Bronchial epithelial cell (primary cell): ENCODE measurements around the gene DNAJA4. TPM values are rescaled to one million over a fixed set of nuclear protein-coding genes. Genes with fewer than 3 reads are reported as not detected.

ENCODE experiments used
- DNase-seq: peaks from one replicate; pipeline ENCODE4 v3.0.0-alpha.2; 2010; ENCODE audit warnings: low read depth
- FAIRE-seq: peaks from 2 replicates; lab custom pipeline; 2011; peaks lifted over from hg19 to GRCh38; lab: Jason Lieb, UNC
- H3K27me3 ChIP-seq: 2 replicates; pipeline ENCODE4 v1.5.1; 2011; ENCODE audit warnings: low read length; ENCODE audit not compliant: control insufficient read depth, insufficient read depth
- H3K36me3 ChIP-seq: 2 replicates; pipeline ENCODE4 v1.5.1; 2011; ENCODE audit warnings: low read length; ENCODE audit not compliant: control insufficient read depth, insufficient read depth
- H3K4me3 ChIP-seq: 2 replicates; pipeline ENCODE4 v1.5.1; 2011; ENCODE audit warnings: mild to moderate bottlenecking, low read depth, low read length, control low read depth
- CTCF ChIP-seq: IDR thresholded peaks from 2 replicates; pipeline ENCODE4 v1.5.1; 2011; ENCODE audit warnings: mild to moderate bottlenecking, moderate library complexity, low read length, control low read depth, inconsistent platforms; ENCODE audit not compliant: insufficient read depth, severe bottlenecking
- total RNA-seq: library from RNA; depleted of rRNA; stranded (reverse); fragments of >200 nt; gene quantifications from 2 replicates; pipeline ENCODE4 v1.2.1, GENCODE V29; 2014

The DNAJA4 gene
- total RNA-seq, 1 donor from 2014 or later: 11.1 TPM

DNA sequence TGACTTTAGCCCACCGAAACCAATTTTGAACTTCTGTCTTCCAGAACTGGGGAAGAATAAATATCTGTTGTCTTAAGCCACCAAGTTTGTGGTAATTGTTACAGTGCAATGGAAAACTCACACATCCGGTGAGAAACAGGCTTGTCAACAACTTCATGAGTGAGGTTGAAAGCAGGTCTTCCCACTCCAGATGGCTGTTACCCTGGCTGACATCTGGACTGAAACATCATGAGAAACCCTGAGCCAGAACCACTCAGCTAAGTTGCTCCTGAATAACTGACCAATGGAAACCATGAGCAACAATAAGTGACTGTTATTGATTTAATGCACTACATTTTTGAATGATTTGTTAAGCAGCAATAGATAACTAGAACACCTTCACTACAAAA is 40.3 kb upstream of the DNAJA4 start:
- Histone ChIP-seq H3K4me3 (no peak overlapping the region), H3K27me3 (no peaks in the 10 kb centered on the region), H3K36me3 (no peaks in the 10 kb centered on the region)
- DNase-seq (no peak), FAIRE-seq (peak; percentile 64)
- TF ChIP-seq CTCF: no peak

DNA sequence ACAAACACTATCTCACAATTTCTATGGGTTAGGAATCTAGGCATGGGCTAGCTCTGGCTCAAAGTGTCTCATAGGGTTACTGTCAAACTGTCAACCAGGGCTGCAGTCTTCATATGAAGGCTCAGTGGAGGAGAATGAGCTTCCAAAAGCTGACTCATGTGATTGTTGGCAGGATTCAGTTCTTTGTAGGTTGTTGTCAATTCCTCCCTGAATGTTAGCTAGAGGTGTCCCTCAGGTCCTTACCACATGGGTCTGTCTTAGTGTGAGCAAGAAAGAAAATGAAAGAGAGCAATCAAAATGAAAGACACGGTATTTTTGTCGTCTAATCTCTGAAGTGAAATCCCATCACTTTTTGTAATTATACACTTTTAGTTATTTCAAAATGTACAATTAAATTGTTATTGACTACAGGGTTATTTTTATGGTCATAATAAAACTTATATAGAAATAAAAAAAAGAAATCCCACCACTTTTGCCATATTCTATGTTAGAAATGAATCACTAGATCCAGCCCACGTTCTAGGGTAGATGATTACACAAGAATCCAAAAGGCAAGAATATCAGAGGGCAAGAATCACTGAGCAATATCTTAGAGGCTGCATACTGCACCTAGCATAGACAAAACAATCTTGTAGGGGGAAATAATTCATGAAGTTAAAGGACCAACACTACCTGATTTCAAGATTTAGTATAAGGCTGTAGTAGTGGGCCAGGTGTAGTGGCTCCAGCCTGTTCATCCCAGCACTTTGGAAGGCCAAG is 38.4 kb upstream of the DNAJA4 start:
- FAIRE-seq (no peak), DNase-seq (peak; percentile 18)
- Histone ChIP-seq H3K4me3 (no peak overlapping the region), H3K27me3 (peaks cover 4% of the 10 kb centered on the region), H3K36me3 (no peaks in the 10 kb centered on the region)
- TF ChIP-seq CTCF: no peak

- no peak for TF ChIP-seq CTCF
- no peaks in the 10 kb centered on the region for H3K36me3 ChIP-seq
- FAIRE-seq (no peak), DNase-seq (no peak)
- H3K4me3 ChIP-seq: no peak overlapping the region
- peaks cover 4% of the 10 kb centered on the region for H3K27me3 ChIP-seq
Observed at GRCh38 chr15:78228356-78228996, 35.9 kb upstream of the DNAJA4 start.

DNA sequence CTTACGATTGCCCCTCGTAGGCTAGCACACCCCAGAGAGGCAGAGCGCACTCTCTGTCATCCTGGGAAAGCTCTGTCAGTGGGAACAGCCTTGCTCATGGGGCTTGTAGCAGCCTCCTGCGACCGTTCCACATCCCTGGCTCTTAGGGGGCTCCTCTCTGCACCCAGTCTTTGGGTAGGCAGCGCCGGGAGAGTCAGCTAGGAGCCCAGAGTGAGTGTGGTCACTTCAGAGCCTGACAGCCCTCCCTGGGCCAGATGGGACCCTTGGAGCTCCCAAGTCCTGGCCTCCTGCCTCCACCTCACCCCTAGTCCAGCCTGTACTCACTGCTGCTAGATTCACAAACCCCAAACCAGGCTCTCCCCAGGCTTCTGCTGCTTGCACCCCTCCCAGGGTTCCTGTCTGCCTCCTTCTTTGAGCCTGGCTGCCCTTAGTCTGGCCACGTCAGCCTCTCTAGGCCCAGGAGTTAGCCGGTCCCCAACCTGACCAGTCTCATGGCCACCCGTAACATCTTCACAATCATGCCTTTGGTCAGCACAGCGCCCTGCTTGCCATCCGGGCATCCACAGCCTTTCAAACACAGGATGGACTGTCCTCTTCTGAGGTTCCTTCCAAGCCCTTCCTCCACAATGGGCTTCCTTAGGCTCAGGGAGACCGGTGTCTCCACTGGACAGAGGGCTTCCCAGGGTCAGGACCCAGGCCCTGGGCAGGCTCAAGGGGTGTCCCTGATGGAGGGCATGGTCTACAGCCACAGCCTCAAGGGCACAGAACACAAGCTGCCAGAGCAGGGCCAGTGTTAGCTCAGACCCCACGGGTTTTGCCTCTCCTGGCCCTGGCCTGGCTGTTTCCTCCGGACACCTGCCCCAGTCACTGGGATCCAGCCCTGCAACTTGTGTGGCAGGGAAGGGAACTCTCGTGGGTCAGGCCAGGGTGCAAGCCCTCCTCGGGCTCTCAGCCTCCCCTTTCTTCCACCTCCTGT is 34.6 kb upstream of the DNAJA4 start:
- no peaks in the 10 kb centered on the region for H3K36me3 ChIP-seq
- DNase-seq (no peak), FAIRE-seq (no peak)
- no peak for TF ChIP-seq CTCF
- H3K27me3 ChIP-seq: peaks cover 4% of the 10 kb centered on the region
- no peak overlapping the region for H3K4me3 ChIP-seq

- no peak for TF ChIP-seq CTCF
- H3K4me3 ChIP-seq: no peak overlapping the region
- no peaks in the 10 kb centered on the region for H3K36me3 ChIP-seq
- DNase-seq (no peak), FAIRE-seq (no peak)
- peaks cover 4% of the 10 kb centered on the region for H3K27me3 ChIP-seq
Observed at GRCh38 chr15:78232951-78233350, 31.4 kb upstream of the DNAJA4 start.
